NCI-H69 (cell line): ENCODE measurements around the gene ZRSR2.
A peak's percentile ranks its signal among the peaks of the same experiment; 100 is the strongest.

Source experiments
- DNase-seq: peaks from one replicate; lab custom pipeline; 2025; lab: John Stamatoyannopoulos, UW

The ZRSR2 gene

GRCh38 chrX:15853586-15854079 is 63.3 kb downstream of the ZRSR2 start:
- DNase-seq = peak; percentile 48

- peak; percentile 58 for DNase-seq
These were observed 63.9 kb downstream of the ZRSR2 start for GRCh38 chrX:15854080-15854655.

GRCh38 chrX:15854712-15855567 is 64.7 kb downstream of the ZRSR2 start, which contains the start of gene AP1S2:
Gene AP1S2 (minus strand): TSS chrX:15854813. CDS start chrX:15852524, 2,289 bp downstream.
- DNase-seq = peak; percentile 97

- DNase-seq = peak; percentile 61
These were observed 65.4 kb downstream of the ZRSR2 start for GRCh38 chrX:15855568-15856221.

- DNase-seq = no peak
These were observed 65.9 kb downstream of the ZRSR2 start for GRCh38 chrX:15856222-15856587.

GRCh38 chrX:15856636-15857035 is 66.4 kb downstream of the ZRSR2 start:
- DNase-seq = peak; percentile 57

- DNase-seq = no peak
These were observed 67.8 kb downstream of the ZRSR2 start for GRCh38 chrX:15858051-15858450.

- DNase-seq = no peak
These were observed 70.6 kb downstream of the ZRSR2 start for GRCh38 chrX:15860921-15861320.

- DNase-seq = no peak
These were observed 73.7 kb downstream of the ZRSR2 start for GRCh38 chrX:15864023-15864422.

GRCh38 chrX:15864629-15865028 is 74.3 kb downstream of the ZRSR2 start:
- peak; percentile 21 for DNase-seq

- no peak for DNase-seq
These were observed 75.9 kb downstream of the ZRSR2 start for GRCh38 chrX:15866147-15866546.

GRCh38 chrX:15869695-15870094 is 79.4 kb downstream of the ZRSR2 start:
- DNase-seq = no peak

- peak; percentile 3 for DNase-seq
These were observed 80.0 kb downstream of the ZRSR2 start for GRCh38 chrX:15870310-15870709.
